Body of pancreas (tissue), 4 donors: Measurements from ENCODE around the gene SLC26A8.

Experiments used
- POLR2A ChIP-seq, 3 donors: fragments of 450-650 bp; IDR thresholded peaks; one replicate each; pipeline ENCODE4 v1.6.1; 2016; ENCODE audit warnings: antibody characterized with exemption in 3 of 3, mild to moderate bottlenecking in 2 of 3
- TF ChIP-seq, protein P1 (sequence below), 7 experiments: fragments of 450-650 bp in 4 of 7; fragments of 200-600 bp in 3 of 7; sonication (generic) in 3 of 7; IDR thresholded peaks; one replicate each; pipeline ENCODE4 v1.5.1; 2016 to 2019; ENCODE audit warnings: antibody characterized with exemption in 7 of 7

GRCh38 chr6:35960187-35960586, 64.3 kb downstream of the SLC26A8 start:
- TF ChIP-seq, protein P1, sequence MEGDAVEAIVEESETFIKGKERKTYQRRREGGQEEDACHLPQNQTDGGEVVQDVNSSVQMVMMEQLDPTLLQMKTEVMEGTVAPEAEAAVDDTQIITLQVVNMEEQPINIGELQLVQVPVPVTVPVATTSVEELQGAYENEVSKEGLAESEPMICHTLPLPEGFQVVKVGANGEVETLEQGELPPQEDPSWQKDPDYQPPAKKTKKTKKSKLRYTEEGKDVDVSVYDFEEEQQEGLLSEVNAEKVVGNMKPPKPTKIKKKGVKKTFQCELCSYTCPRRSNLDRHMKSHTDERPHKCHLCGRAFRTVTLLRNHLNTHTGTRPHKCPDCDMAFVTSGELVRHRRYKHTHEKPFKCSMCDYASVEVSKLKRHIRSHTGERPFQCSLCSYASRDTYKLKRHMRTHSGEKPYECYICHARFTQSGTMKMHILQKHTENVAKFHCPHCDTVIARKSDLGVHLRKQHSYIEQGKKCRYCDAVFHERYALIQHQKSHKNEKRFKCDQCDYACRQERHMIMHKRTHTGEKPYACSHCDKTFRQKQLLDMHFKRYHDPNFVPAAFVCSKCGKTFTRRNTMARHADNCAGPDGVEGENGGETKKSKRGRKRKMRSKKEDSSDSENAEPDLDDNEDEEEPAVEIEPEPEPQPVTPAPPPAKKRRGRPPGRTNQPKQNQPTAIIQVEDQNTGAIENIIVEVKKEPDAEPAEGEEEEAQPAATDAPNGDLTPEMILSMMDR (IDR thresholded peaks at IDR 0.05): no peak
- TF ChIP-seq POLR2A (IDR thresholded peaks at IDR 0.05): no peak
